ENCODE measurements around the gene BEGAIN. TPM values are rescaled to one million over a fixed set of nuclear protein-coding genes. Genes with fewer than 3 reads are reported as not detected.

Gene BEGAIN
- total and polyA plus RNA-seq, 2 of the 8 experiments (the other 6 are each of a cell fraction or from before 2014, with no cell fraction given): 2.9 to 3.0 TPM

GRCh38 chr14:100557658-100558057 is 29.6 kb downstream of the BEGAIN start:
- Histone ChIP-seq H3K18ac (ENCODE audit: extremely low read depth, low read length) (no peak overlapping the region), H3K36me3 (ENCODE audit: control insufficient read depth in 2 of 4, insufficient read depth in 4 of 4, low read length in 3 of 4) (no peaks in the 10 kb centered on the region), H3K79me1 (ENCODE audit: low read depth, low read length) (no peaks in the 10 kb centered on the region), H2BK15ac (ENCODE audit: low read length) (no peak overlapping the region; the same call in 1 of the 2 replicates), H3K4me2 (ENCODE audit: insufficient read depth in 1 of 2, low read depth in 2 of 2, low read length in 2 of 2) (no peak overlapping the region), H4K91ac (replicated peaks; ENCODE audit: insufficient read length, low read length) (peak overlapping the region; percentile 55), H3K4me3 (ENCODE audit: extremely low read depth in 1 of 4, insufficient read depth in 2 of 4, low read depth in 3 of 4, low read length in 4 of 4) (no peak overlapping the region), H2BK120ac (replicated peaks; ENCODE audit: low read depth, low read length) (no peak overlapping the region), H3K23me2 (ENCODE audit: low read depth, low read length) (no peaks in the 10 kb centered on the region), H2BK5ac (ENCODE audit: low read depth, low read length) (no peak overlapping the region), H2AK5ac (ENCODE audit: low read depth, low read length) (no peak overlapping the region), H3K27ac (ENCODE audit: low read depth, low read length) (no peak overlapping the region), H4K5ac (ENCODE audit: insufficient read length, low read depth, low read length) (no peak overlapping the region), H3K4ac (replicated peaks; ENCODE audit: insufficient read length, low read depth, low read length) (peak overlapping the region; percentile 69), H3K9ac (replicated peaks in 1 of 4; ENCODE audit: extremely low read depth in 1 of 4, low read depth in 3 of 4, low read length in 3 of 4) (no peak overlapping the region), H3K4me1 (replicated peaks in 1 of 4; ENCODE audit: control insufficient read depth in 3 of 4, insufficient read depth in 4 of 4, low read length in 3 of 4) (peaks cover 0 to 19% (median 17%) of the 10 kb centered on the region in 4 experiments; a peak in 6 of 7 replicates), H3K56ac (replicated peaks; ENCODE audit: insufficient read length, low read depth, low read length) (no peak overlapping the region), H3K27me3 (replicated peaks in 1 of 4; ENCODE audit: control insufficient read depth in 3 of 4, extremely low read depth in 1 of 4, insufficient read depth in 3 of 4, low read length in 3 of 4) (peaks cover 0 to 5% (median 2%) of the 10 kb centered on the region in 4 experiments; a peak in 3 of 7 replicates), H3K79me2 (ENCODE audit: control insufficient read depth in 1 of 2, insufficient read depth in 2 of 2, low read length in 2 of 2) (no peaks in the 10 kb centered on the region), H4K8ac (ENCODE audit: extremely low read depth, insufficient read depth, low read length) (peak overlapping the region; percentile 35; the same call in 1 of the 2 replicates), H2BK20ac (ENCODE audit: low read length) (no peak overlapping the region), H3K23ac (ENCODE audit: insufficient read length) (no peak overlapping the region), H3K14ac (ENCODE audit: insufficient read length) (no peak overlapping the region), H4K20me1 (replicated peaks in 1 of 2; ENCODE audit: control insufficient read depth in 1 of 2, insufficient read depth in 2 of 2, low read length in 2 of 2) (peaks cover 0 to 6% of the 10 kb centered on the region in 2 experiments), H2BK12ac (ENCODE audit: low read depth, low read length) (0 out of 2 replicates have a peak overlapping the region, but pooled peaks have one; percentile 23), H3K9me3 (ENCODE audit: insufficient read depth in 2 of 2, low read depth in 1 of 2, low read length in 1 of 2) (no peaks in the 10 kb centered on the region), H2AFZ (ENCODE audit: low read length) (no peak overlapping the region)
- POLR2A ChIA-PET (ENCODE audit: partially characterized antibody): no interaction called here
- WGBS, 2 experiments (ENCODE audit: extremely low coverage in 1 of 2, insufficient coverage in 1 of 2, insufficient read length in 1 of 2, insufficient replicate concordance in 2 of 2, low coverage in 1 of 2, low lambda C conversion rate in 2 of 2, missing lambda C conversion rate in 1 of 2): 80% methylated on average over 11 of the region's 11 CpGs; no CpG with 5 or more reads in 1 of the 2 experiments
- CTCF ChIA-PET (ENCODE audit: partially characterized antibody): interaction anchor here (1.4 to 4.4 kb wide), 4 partner anchors 9 to 99 kb away, joined by 4 to 19 read pairs (median 8); no protein-coding TSS in a partner anchor
- no peak for FAIRE-seq
- no peak for DNase-seq (ENCODE audit: low read depth in 1 of 2, low spot score in 2 of 2)
- no peak for TF ChIP-seq TBP (IDR thresholded peaks at IDR 0.05; ENCODE audit: low read depth, low read length)
- TF ChIP-seq EZH2 (IDR thresholded peaks at IDR 0.05; ENCODE audit: low read depth, low read length, severe bottlenecking): no peak
- no peak for TF ChIP-seq KDM1A (IDR thresholded peaks at IDR 0.05; ENCODE audit: borderline replicate concordance, low read length)
- no peak for TF ChIP-seq HDAC2 (IDR thresholded peaks at IDR 0.05; ENCODE audit: borderline replicate concordance in 1 of 2, low read depth in 2 of 2, low read length in 2 of 2)
- TF ChIP-seq SUZ12 (IDR thresholded peaks at IDR 0.05; ENCODE audit: low read length): no peak
- TF ChIP-seq BRCA1 (IDR thresholded peaks at IDR 0.05; ENCODE audit: low read depth, low read length): no peak
- TF ChIP-seq TEAD4 (IDR thresholded peaks at IDR 0.05; ENCODE audit: low read depth, low read length): no peak
- TF ChIP-seq TCF12 (IDR thresholded peaks at IDR 0.05; ENCODE audit: low read depth, low read length): no peak
- TF ChIP-seq CTBP2 (IDR thresholded peaks at IDR 0.05; ENCODE audit: borderline replicate concordance, insufficient read depth, insufficient read length, low read length): no peak
- TF ChIP-seq RNF2 (IDR thresholded peaks at IDR 0.05; ENCODE audit: borderline replicate concordance, low read depth, low read length, missing control alignments, poor library complexity, severe bottlenecking): no peak
- TF ChIP-seq POLR2AphosphoS5 (IDR thresholded peaks at IDR 0.05; ENCODE audit: low read depth, low read length): no peak
- TF ChIP-seq CBX5 (IDR thresholded peaks at IDR 0.05; ENCODE audit: low read depth, low read length): no peak
- no peak for TF ChIP-seq SRF (IDR thresholded peaks at IDR 0.05; ENCODE audit: low read depth, low read length)
- TF ChIP-seq KDM5A (IDR thresholded peaks at IDR 0.05; ENCODE audit: low read length): no peak

All from H1 (cell line).